ENCODE measurements around the gene COL4A4.

DNA sequence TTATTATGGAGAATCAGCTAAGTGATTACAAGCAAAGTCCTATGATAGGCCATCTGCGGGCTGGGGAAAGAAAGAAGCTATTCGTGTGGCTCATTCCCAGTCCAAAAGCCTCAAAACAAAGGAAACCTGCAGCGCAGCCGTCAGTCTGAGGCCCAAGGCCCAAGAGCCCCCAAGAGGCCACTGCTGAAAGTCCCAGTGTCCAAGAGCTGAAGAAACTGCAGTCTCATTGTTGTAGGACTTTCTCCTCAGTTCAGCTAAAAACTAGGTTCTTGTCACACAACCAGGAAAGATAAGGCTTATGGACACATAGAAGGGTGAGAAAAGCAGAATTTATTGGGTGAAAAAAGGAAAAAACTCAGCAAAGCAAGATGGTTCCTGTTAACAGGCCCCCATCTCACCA is 185.0 kb downstream of the COL4A4 start:
- TF ChIP-seq, protein P1, sequence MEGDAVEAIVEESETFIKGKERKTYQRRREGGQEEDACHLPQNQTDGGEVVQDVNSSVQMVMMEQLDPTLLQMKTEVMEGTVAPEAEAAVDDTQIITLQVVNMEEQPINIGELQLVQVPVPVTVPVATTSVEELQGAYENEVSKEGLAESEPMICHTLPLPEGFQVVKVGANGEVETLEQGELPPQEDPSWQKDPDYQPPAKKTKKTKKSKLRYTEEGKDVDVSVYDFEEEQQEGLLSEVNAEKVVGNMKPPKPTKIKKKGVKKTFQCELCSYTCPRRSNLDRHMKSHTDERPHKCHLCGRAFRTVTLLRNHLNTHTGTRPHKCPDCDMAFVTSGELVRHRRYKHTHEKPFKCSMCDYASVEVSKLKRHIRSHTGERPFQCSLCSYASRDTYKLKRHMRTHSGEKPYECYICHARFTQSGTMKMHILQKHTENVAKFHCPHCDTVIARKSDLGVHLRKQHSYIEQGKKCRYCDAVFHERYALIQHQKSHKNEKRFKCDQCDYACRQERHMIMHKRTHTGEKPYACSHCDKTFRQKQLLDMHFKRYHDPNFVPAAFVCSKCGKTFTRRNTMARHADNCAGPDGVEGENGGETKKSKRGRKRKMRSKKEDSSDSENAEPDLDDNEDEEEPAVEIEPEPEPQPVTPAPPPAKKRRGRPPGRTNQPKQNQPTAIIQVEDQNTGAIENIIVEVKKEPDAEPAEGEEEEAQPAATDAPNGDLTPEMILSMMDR (IDR thresholded peaks at IDR 0.05): no peak
- TF ChIP-seq POLR2A (IDR thresholded peaks at IDR 0.05): no peak

Data from esophagus squamous epithelium (tissue), 4 donors.